ENCODE measurements around the gene CLIP2. TPM values are rescaled to one million over a fixed set of nuclear protein-coding genes. Genes with fewer than 3 reads are reported as not detected.
"Not testable (repeated sequence)": the region's sequence is repeated elsewhere in the genome, so short reads cannot be mapped to it uniquely, and the experiment has no call there.

CLIP2 gene
- total RNA-seq, 1 experiment from 2014 or later: 37.9 TPM

DNA sequence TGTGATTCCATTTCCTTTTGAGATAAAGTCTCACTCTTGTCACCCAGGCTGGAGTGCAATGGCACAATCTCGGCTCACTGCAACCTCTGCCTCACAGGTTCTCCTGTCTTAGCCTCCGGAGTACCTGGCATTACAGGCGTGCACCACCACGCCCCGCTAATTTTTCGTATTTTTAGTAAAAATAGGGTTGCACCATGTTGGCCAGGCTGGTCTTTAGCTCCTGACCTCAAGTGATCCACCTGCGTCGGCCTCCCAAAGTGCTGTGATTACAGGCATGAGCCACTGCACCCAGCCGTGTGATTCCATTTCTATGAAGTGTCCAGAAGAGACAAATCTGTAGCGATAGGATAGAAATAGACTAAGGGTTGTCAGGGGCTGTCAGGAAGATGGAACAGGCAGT lies 60.4 kb downstream of the CLIP2 start:
- peaks cover 12% of the 10 kb centered on the region; the same call in 1 of the 2 replicates for H3F3A ChIP-seq (ENCODE audit: insufficient read depth, low read depth)
- no peak overlapping the region for H2AFZ ChIP-seq
- H3K9me3 ChIP-seq (ENCODE audit: insufficient read depth, low read depth): no peaks in the 10 kb centered on the region
- H3K4me3 ChIP-seq: no peak overlapping the region
- TF ChIP-seq, protein P1, sequence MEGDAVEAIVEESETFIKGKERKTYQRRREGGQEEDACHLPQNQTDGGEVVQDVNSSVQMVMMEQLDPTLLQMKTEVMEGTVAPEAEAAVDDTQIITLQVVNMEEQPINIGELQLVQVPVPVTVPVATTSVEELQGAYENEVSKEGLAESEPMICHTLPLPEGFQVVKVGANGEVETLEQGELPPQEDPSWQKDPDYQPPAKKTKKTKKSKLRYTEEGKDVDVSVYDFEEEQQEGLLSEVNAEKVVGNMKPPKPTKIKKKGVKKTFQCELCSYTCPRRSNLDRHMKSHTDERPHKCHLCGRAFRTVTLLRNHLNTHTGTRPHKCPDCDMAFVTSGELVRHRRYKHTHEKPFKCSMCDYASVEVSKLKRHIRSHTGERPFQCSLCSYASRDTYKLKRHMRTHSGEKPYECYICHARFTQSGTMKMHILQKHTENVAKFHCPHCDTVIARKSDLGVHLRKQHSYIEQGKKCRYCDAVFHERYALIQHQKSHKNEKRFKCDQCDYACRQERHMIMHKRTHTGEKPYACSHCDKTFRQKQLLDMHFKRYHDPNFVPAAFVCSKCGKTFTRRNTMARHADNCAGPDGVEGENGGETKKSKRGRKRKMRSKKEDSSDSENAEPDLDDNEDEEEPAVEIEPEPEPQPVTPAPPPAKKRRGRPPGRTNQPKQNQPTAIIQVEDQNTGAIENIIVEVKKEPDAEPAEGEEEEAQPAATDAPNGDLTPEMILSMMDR (conservative IDR thresholded peaks at IDR 0.05): no peak
- TF ChIP-seq EZH2 (IDR thresholded peaks at IDR 0.05; ENCODE audit: low read depth): no peak
- no peak for DNase-seq
- CTCF ChIA-PET: no interaction called here
- H3K36me3 ChIP-seq (ENCODE audit: low read depth): no peaks in the 10 kb centered on the region
- H4K20me1 ChIP-seq (ENCODE audit: insufficient read depth): no peaks in the 10 kb centered on the region
- no peaks in the 10 kb centered on the region for H3K9me2 ChIP-seq (ENCODE audit: insufficient read depth)
- no peak overlapping the region for H3K27ac ChIP-seq
- intact Hi-C loops (cut with micrococcal nuclease; ENCODE audit: unreplicated experiment): no loop called here
- no peaks in the 10 kb centered on the region for H3K79me2 ChIP-seq (ENCODE audit: low read depth)
- no TSS peak for BruUV-seq (replicated peaks)
- no peak overlapping the region for H3K4me2 ChIP-seq
- peaks cover 11% of the 10 kb centered on the region for H3K4me1 ChIP-seq (replicated peaks; ENCODE audit: insufficient read depth)
- no peaks in the 10 kb centered on the region for H3K27me3 ChIP-seq (ENCODE audit: insufficient read depth, low read depth)
- POLR2A ChIA-PET (ENCODE audit: unreplicated experiment): no interaction called here

DNA sequence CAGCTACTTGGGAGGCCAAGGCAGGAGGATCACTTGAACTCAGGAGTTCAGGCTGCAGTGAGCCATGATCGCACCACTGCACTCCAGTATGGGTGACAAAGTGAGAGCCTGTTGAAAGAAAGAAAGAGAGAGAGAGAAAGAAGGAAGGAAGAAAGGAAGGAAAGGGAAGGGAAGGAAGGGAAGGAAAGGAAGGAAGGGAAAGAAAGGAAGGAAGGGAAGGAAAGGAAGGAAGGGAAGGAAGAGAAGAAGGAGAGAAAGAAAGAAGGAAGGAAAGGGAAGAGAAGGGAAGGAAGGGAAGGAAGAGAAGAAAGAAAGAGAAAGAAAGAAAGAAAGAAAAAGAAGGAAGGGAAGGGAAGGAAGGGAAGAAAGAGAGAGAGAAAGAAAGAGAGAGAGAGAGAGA lies 61.5 kb downstream of the CLIP2 start:
- CTCF ChIA-PET: no interaction called here
- H3K4me1 ChIP-seq (replicated peaks; ENCODE audit: insufficient read depth): peaks cover 12% of the 10 kb centered on the region

DNA sequence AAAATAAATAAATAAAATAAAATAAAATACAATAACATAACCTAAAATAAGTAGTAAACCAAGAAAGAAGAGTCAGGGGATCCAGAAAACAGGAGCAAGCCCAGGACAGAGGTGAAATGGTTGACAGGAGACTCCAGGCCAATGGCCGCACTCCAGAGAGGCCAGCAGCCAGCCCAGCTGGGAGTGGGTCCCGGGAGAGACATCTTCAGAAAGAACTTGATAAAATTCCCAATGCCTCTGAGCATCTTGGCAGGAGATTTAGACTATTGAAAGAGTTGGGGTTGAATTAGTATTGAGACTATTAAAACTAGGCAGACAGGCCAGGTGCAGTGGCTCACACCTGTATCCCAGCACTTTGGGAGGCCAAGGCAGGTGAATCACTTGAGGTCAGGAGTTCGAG lies 62.6 kb downstream of the CLIP2 start:
- Histone ChIP-seq H3K27me3 (ENCODE audit: insufficient read depth, low read depth) (no peaks in the 10 kb centered on the region), H4K20me1 (ENCODE audit: insufficient read depth) (no peaks in the 10 kb centered on the region), H3K36me3 (ENCODE audit: low read depth) (no peaks in the 10 kb centered on the region), H3K9me3 (ENCODE audit: insufficient read depth, low read depth) (no peaks in the 10 kb centered on the region), H3K79me2 (ENCODE audit: low read depth) (no peaks in the 10 kb centered on the region), H3K4me1 (replicated peaks; ENCODE audit: insufficient read depth) (peaks cover 12% of the 10 kb centered on the region), H2AFZ (no peak overlapping the region), H3F3A (ENCODE audit: insufficient read depth, low read depth) (peaks cover 7% of the 10 kb centered on the region; the same call in 1 of the 2 replicates), H3K4me3 (no peak overlapping the region), H3K27ac (no peak overlapping the region), H3K9me2 (ENCODE audit: insufficient read depth) (no peaks in the 10 kb centered on the region), H3K4me2 (no peak overlapping the region)
- DNase-seq: no peak
- no TSS peak for BruUV-seq (replicated peaks)
- intact Hi-C loops (cut with micrococcal nuclease; ENCODE audit: unreplicated experiment): no loop called here
- TF ChIP-seq EZH2 (IDR thresholded peaks at IDR 0.05; ENCODE audit: low read depth): no peak
- TF ChIP-seq, protein P1 (conservative IDR thresholded peaks at IDR 0.05): no peak
- POLR2A ChIA-PET (ENCODE audit: unreplicated experiment): no interaction called here
- CTCF ChIA-PET: interaction anchor here (0.6 kb wide), 1 partner anchor 10 kb away, joined by 5 read pairs; no protein-coding TSS in a partner anchor

More for the DNA sequence above, 61.5 kb downstream of the CLIP2 start:
- Histone ChIP-seq H3K27ac (no peak overlapping the region), H2AFZ (no peak overlapping the region), H3K36me3 (ENCODE audit: low read depth) (no peaks in the 10 kb centered on the region), H3K4me3 (no peak overlapping the region), H3F3A (ENCODE audit: insufficient read depth, low read depth) (peaks cover 7% of the 10 kb centered on the region; the same call in 1 of the 2 replicates), H3K9me3 (ENCODE audit: insufficient read depth, low read depth) (no peaks in the 10 kb centered on the region), H4K20me1 (ENCODE audit: insufficient read depth) (no peaks in the 10 kb centered on the region), H3K4me2 (no peak overlapping the region), H3K79me2 (ENCODE audit: low read depth) (no peaks in the 10 kb centered on the region), H3K27me3 (ENCODE audit: insufficient read depth, low read depth) (no peaks in the 10 kb centered on the region), H3K9me2 (ENCODE audit: insufficient read depth) (no peaks in the 10 kb centered on the region)
- DNase-seq: no peak
- TF ChIP-seq, protein P1 (conservative IDR thresholded peaks at IDR 0.05): no peak
- no peak for TF ChIP-seq EZH2 (IDR thresholded peaks at IDR 0.05; ENCODE audit: low read depth)
- BruUV-seq (replicated peaks): no TSS peak
- intact Hi-C loops (cut with micrococcal nuclease; ENCODE audit: unreplicated experiment): no loop called here
- POLR2A ChIA-PET (ENCODE audit: unreplicated experiment): no interaction called here

DNA sequence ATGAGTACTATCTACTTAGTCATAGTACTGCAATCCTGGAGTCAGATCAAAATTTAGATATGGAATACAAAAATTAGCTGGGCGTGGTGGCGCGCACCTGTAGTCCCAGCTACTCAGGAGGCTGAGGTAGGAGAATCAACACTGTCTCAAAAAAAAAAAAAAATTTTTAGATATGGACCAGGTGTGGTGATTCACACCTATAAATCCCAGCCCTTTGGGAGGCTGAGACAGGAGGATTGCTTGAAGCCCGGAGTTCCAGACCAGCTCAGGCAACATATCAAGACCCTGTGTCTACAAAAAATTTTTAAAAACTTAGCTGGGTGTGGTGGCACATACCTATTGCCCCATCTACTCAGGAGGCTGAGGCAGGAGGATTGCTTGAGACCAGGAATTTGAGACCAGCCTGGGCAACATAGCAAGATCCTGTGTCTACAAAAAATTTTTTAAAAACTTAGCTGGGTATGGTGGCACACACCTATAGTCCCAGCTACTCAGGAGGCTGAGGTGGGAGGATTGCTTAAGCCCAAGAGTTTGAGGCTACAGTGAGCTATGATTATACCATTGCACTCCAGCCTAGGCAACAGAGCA lies 63.4 kb downstream of the CLIP2 start:
- H3F3A ChIP-seq (ENCODE audit: insufficient read depth, low read depth); H3K9me2 ChIP-seq (ENCODE audit: insufficient read depth); H4K20me1 ChIP-seq (ENCODE audit: insufficient read depth); intact Hi-C loops (cut with micrococcal nuclease; ENCODE audit: unreplicated experiment); BruUV-seq (replicated peaks); H3K79me2 ChIP-seq (ENCODE audit: low read depth); H2AFZ ChIP-seq; H3K9me3 ChIP-seq (ENCODE audit: insufficient read depth, low read depth); H3K4me2 ChIP-seq; H3K36me3 ChIP-seq (ENCODE audit: low read depth); H3K27ac ChIP-seq; H3K27me3 ChIP-seq (ENCODE audit: insufficient read depth, low read depth); POLR2A ChIA-PET (ENCODE audit: unreplicated experiment); H3K4me3 ChIP-seq: not testable (repeated sequence)
- CTCF ChIA-PET: interaction anchor here (0.6 kb wide), 1 partner anchor 10 kb away, joined by 5 read pairs; no protein-coding TSS in a partner anchor
- peak in 1 of 2 experiments; percentile 50 for DNase-seq
- peaks cover 12% of the 10 kb centered on the region for H3K4me1 ChIP-seq (replicated peaks; ENCODE audit: insufficient read depth)

Measured in PC-9 (cell line).